Hepatocyte (in vitro differentiated cells): ENCODE measurements around the gene PAPPA. TPM values are rescaled to one million over a fixed set of nuclear protein-coding genes. Genes with fewer than 3 reads are reported as not detected.

Experiments used
- DNase-seq: peaks from one replicate; pipeline ENCODE4 v3.0.0-alpha.2; 2016; ENCODE audit warnings: low spot score
- H2AFZ ChIP-seq: fragments of 200-600 bp; sonication (generic); 2 replicates; pipeline ENCODE4 v1.6.0; 2016; ENCODE audit warnings: antibody characterized with exemption, mild to moderate bottlenecking
- H3K27ac ChIP-seq: fragments of 200-600 bp; sonication (generic); 2 replicates; pipeline ENCODE4 v1.5.1; 2016; ENCODE audit warnings: mild to moderate bottlenecking
- H3K27me3 ChIP-seq: fragments of 200-600 bp; sonication (generic); 2 replicates; pipeline ENCODE4 v1.6.1; 2016
- H3K36me3 ChIP-seq: fragments of 200-600 bp; sonication (generic); replicated peaks from 2 replicates; pipeline ENCODE4 v1.5.1; 2016; ENCODE audit warnings: low read depth; ENCODE audit not compliant: insufficient read depth
- H3K4me1 ChIP-seq: fragments of 200-600 bp; sonication (generic); 2 replicates; pipeline ENCODE4 v1.5.1; 2016; ENCODE audit warnings: mild to moderate bottlenecking, moderate library complexity; ENCODE audit not compliant: insufficient read depth
- H3K4me2 ChIP-seq: fragments of 200-600 bp; sonication (generic); 2 replicates; pipeline ENCODE4 v1.6.0; 2016
- H3K4me3 ChIP-seq: fragments of 200-600 bp; sonication (generic); 2 replicates; pipeline ENCODE4 v1.5.1; 2016; ENCODE audit warnings: mild to moderate bottlenecking
- H3K79me2 ChIP-seq: fragments of 200-600 bp; sonication (generic); 2 replicates; pipeline ENCODE4 v1.6.0; 2017; ENCODE audit warnings: mild to moderate bottlenecking
- H3K9me2 ChIP-seq: fragments of 200-600 bp; sonication (generic); replicated peaks from 2 replicates; pipeline ENCODE4 v1.6.0; 2017; ENCODE audit warnings: mild to moderate bottlenecking; ENCODE audit not compliant: insufficient read depth
- H3K9me3 ChIP-seq: fragments of 200-600 bp; sonication (generic); 2 replicates; pipeline ENCODE4 v1.5.1; 2016; ENCODE audit warnings: low read depth, mild to moderate bottlenecking
- H4K20me1 ChIP-seq: fragments of 200-600 bp; sonication (generic); 2 replicates; pipeline ENCODE4 v1.6.0; 2016; ENCODE audit warnings: mild to moderate bottlenecking; ENCODE audit not compliant: insufficient read depth, poor library complexity, severe bottlenecking
- CTCF ChIP-seq: fragments of 200-600 bp; sonication (generic); IDR thresholded peaks from 2 replicates; pipeline ENCODE4 v1.5.1; 2016; ENCODE audit warnings: antibody characterized with exemption, mild to moderate bottlenecking; ENCODE audit not compliant: poor library complexity
- EZH2 ChIP-seq: fragments of 200-600 bp; sonication (generic); IDR thresholded peaks from 2 replicates; pipeline ENCODE4 v1.6.1; 2016; ENCODE audit warnings: antibody characterized with exemption, mild to moderate bottlenecking, borderline replicate concordance
- EZH2phosphoT487 ChIP-seq: fragments of 200-600 bp; sonication (generic); IDR thresholded peaks from one replicate; pipeline ENCODE4 v1.6.1; 2018; ENCODE audit warnings: antibody characterized with exemption, mild to moderate bottlenecking, low read depth, moderate library complexity; ENCODE audit not compliant: unreplicated experiment, severe bottlenecking
- WGBS: methylation state at CpG from one replicate; pipeline ENCODE4 v1.1.6; 2016; ENCODE audit warnings: low lambda C conversion rate; ENCODE audit errors: missing lambda C conversion rate; 5-methylcytosine and 5-hydroxymethylcytosine counted together
- polyA plus RNA-seq: library from polyadenylated mRNA; unstranded; fragments of >200 nt; fragmentation: Nextera tagmentation; extraction: Ambion mirVana; gene quantifications from 2 replicates; pipeline ENCODE4 v1.2.1, GENCODE V29; 2016
- total RNA-seq: library from RNA; depleted of rRNA; stranded (reverse); fragments of >200 nt; gene quantifications from 2 replicates; pipeline ENCODE4 v1.2.3, GENCODE V29; 2014

PAPPA gene
- total and polyA plus RNA-seq, 2 experiments from 2014 or later = 2.8 to 12.3 TPM

DNA sequence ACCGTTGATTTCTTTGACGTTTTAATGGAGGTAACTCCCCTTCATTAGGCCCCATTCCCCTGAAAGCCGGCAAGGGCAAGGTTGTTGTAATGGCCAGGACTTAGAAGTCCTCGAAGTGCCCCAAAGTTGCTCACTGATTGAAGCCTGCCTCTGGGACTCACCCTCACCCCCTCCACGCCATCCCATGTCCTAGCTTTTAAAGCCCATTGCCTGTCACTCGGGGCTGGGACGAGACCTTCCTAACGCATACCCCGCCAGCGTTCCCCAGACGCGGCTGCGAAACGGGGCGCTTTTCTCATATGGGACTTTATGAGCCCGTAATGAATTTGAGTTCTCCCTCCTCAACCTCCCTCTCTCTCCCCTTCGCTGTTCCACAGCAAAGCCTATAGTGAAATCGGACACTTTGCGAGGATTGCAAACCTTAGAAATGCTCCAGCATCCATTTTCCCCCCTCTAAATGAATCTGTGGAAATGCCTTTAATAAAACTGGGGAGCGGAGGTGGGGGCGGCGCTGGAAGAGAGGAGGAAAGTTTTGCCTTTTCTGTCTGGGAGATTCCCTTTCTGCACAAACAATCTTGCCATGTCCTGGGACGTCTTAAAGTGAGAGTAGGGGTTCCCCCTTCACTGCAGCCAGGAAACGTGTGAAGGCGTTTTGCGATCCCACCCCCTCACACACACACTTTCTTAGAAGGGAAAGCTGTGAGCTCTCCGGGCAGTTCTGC lies 1.5 kb downstream of the PAPPA start:
- no peak overlapping the region for H2AFZ ChIP-seq
- TF ChIP-seq EZH2 = no peak
- TF ChIP-seq EZH2phosphoT487 = no peak
- no peak for TF ChIP-seq CTCF
- H3K4me1 ChIP-seq = peaks cover 15% of the 10 kb centered on the region
- H3K4me3 ChIP-seq = peak overlapping the region; percentile 35
- peak overlapping the region; percentile 92 for H3K4me2 ChIP-seq
- H3K9me2 ChIP-seq = no peaks in the 10 kb centered on the region
- no peaks in the 10 kb centered on the region for H3K9me3 ChIP-seq
- peaks cover 3% of the 10 kb centered on the region for H3K79me2 ChIP-seq
- 3% methylated on average over 27 of the region's 27 CpGs for WGBS
- H4K20me1 ChIP-seq = no peaks in the 10 kb centered on the region
- no peaks in the 10 kb centered on the region for H3K36me3 ChIP-seq
- H3K27ac ChIP-seq = peak overlapping the region; percentile 81
- peaks cover 24% of the 10 kb centered on the region for H3K27me3 ChIP-seq
- DNase-seq = peak; percentile 41

DNA sequence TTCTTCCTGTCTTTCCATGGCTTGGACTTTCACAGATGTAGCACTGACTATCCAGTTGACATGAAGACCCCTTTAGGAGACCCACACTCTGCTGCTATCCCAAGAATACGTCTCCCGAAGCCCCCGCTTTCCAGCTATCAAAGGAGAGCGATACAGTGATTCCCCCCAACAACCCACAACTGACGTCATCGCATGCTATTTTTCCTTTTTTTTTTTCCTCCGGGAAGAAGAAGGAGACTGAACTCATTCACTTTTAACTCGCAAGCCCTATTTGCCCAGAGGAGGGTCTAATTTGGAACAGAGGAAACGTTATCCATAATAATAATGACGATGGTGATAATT lies 2.1 kb downstream of the PAPPA start:
- 6% methylated on average over 10 of the region's 10 CpGs for WGBS
- peak overlapping the region; percentile 92 for H3K4me2 ChIP-seq
- H3K27me3 ChIP-seq = peaks cover 24% of the 10 kb centered on the region
- H3K4me1 ChIP-seq = peaks cover 15% of the 10 kb centered on the region
- no peaks in the 10 kb centered on the region for H4K20me1 ChIP-seq
- no peaks in the 10 kb centered on the region for H3K36me3 ChIP-seq
- peaks cover 3% of the 10 kb centered on the region for H3K79me2 ChIP-seq
- no peak for TF ChIP-seq EZH2
- no peak for TF ChIP-seq CTCF
- TF ChIP-seq EZH2phosphoT487 = no peak
- H3K9me3 ChIP-seq = no peaks in the 10 kb centered on the region
- H2AFZ ChIP-seq = no peak overlapping the region
- H3K9me2 ChIP-seq = no peaks in the 10 kb centered on the region
- H3K4me3 ChIP-seq = peak overlapping the region; percentile 35
- H3K27ac ChIP-seq = peak overlapping the region; percentile 81
- DNase-seq = peak; percentile 29

DNA sequence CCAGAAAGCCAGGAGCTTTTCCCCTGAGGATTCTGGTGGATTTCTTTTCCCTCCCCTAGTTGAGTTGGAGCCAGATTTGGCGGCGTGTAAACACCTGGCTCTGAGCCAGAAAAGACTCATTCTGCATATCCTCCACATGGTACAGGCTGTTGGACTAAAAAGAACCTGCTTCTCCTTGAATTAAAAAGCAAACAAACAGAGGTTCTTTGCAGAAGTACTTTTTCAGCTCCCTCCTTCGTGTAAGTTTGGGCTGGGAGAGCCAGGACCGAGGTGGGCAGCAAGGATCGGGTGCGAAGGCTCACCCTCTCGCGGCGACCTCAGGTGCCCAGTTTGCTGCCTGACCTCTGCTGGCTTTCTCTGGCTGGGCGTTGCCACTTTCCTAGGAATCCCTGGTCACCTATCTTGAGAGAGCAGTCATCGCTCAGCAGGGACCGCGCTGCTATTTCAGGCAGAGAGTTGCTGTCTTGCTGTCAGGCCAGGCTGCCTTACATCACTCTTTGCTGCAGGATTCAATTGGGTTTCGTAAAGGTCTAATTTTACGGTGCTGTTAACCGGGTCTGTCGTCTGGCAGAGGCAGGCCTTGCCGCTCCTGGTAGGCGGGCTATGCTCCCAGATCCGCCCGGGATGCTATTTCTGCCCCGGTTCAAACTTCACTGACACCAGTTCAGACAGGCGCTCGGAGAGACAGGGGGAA lies 3.2 kb downstream of the PAPPA start:
- Histone ChIP-seq H4K20me1 (no peaks in the 10 kb centered on the region), H3K27me3 (peaks cover 24% of the 10 kb centered on the region), H2AFZ (no peak overlapping the region), H3K4me1 (peaks cover 15% of the 10 kb centered on the region), H3K36me3 (no peaks in the 10 kb centered on the region), H3K9me3 (no peaks in the 10 kb centered on the region), H3K4me3 (no peak overlapping the region), H3K79me2 (peaks cover 3% of the 10 kb centered on the region), H3K27ac (peak overlapping the region; percentile 62), H3K9me2 (no peaks in the 10 kb centered on the region), H3K4me2 (peak overlapping the region; percentile 92)
- 5% methylated on average over 24 of the region's 24 CpGs for WGBS
- peak; percentile 77 for DNase-seq
- TF ChIP-seq CTCF = no peak
- no peak for TF ChIP-seq EZH2phosphoT487
- TF ChIP-seq EZH2 = peak; percentile 60
